Renal pelvis (tissue), 4 donors: Measurements from ENCODE around the gene MYADML2. TPM values are rescaled to one million over a fixed set of nuclear protein-coding genes. Genes with fewer than 3 reads are reported as not detected.
"Not testable (repeated sequence)": the region's sequence is repeated elsewhere in the genome, so short reads cannot be mapped to it uniquely, and the experiment has no call there.

Experiments
- DNase-seq: peaks from one replicate; pipeline ENCODE4 v3.0.0-alpha.2; 2013
- polyA plus RNA-seq, 3 donors: library from polyadenylated mRNA; unstranded; fragments of 120-200 nt; gene quantifications; one replicate each; pipeline ENCODE4 v1.2.1, GENCODE V29; 2013; ENCODE audit not compliant: insufficient read length in 3 of 3

MYADML2 gene
- polyA plus RNA-seq, 3 donors = 0.17 to 0.36 (median 0.24) TPM

GRCh38 chr17:81926451-81927151 lies 20.4 kb downstream of the MYADML2 start:
- peak; percentile 60 for DNase-seq

GRCh38 chr17:81925860-81926450 lies 21.1 kb downstream of the MYADML2 start:
- DNase-seq = no peak

- no peak for DNase-seq
These were observed 22.2 kb downstream of the MYADML2 start for GRCh38 chr17:81924557-81925532.

GRCh38 chr17:81923302-81924260 lies 23.5 kb downstream of the MYADML2 start:
- no peak for DNase-seq

- DNase-seq = no peak
These were observed 24.3 kb downstream of the MYADML2 start for GRCh38 chr17:81922566-81923301.

GRCh38 chr17:81921996-81922565 lies 25.0 kb downstream of the MYADML2 start:
- no peak for DNase-seq

GRCh38 chr17:81921537-81921862 lies 25.5 kb downstream of the MYADML2 start:
- no peak for DNase-seq

GRCh38 chr17:81920612-81921536 lies 26.2 kb downstream of the MYADML2 start:
- DNase-seq = no peak

- no peak for DNase-seq
These were observed 28.0 kb downstream of the MYADML2 start for GRCh38 chr17:81918832-81919545.

GRCh38 chr17:81918333-81918669 lies 28.7 kb downstream of the MYADML2 start:
- DNase-seq = not testable (repeated sequence)

- peak; percentile 73 for DNase-seq
These were observed 29.3 kb downstream of the MYADML2 start, which contains the start of gene SIRT7 for GRCh38 chr17:81917565-81918332. SIRT7 (minus strand) TSS chr17:81918176; CDS start chr17:81918131, 45 bp downstream.

GRCh38 chr17:81916234-81917001 lies 30.6 kb downstream of the MYADML2 start:
- no peak for DNase-seq

- no peak for DNase-seq
These were observed 31.7 kb downstream of the MYADML2 start for GRCh38 chr17:81915331-81915730.

GRCh38 chr17:81914103-81914850 lies 32.8 kb downstream of the MYADML2 start:
- no peak for DNase-seq

GRCh38 chr17:81913394-81914102 lies 33.5 kb downstream of the MYADML2 start:
- no peak for DNase-seq
